ENCODE measurements around the gene POGLUT3.

GRCh38 chr11:108511851-108512474 is 13.8 kb upstream of the POGLUT3 start:
- TF ChIP-seq CHD2 (IDR thresholded peaks at IDR 0.05; ENCODE audit: low read length, partially characterized antibody) (no peak), CTCF (IDR thresholded peaks at IDR 0.05) (no peak), SREBF2 (IDR thresholded peaks at IDR 0.05) (no peak), CEBPB (IDR thresholded peaks at IDR 0.05) (no peak), NPAS2 (CRISPR knock-in tag; IDR thresholded peaks at IDR 0.05; ENCODE audit: borderline replicate concordance) (no peak), POLR2AphosphoS2 (conservative IDR thresholded peaks at IDR 0.05; ENCODE audit: low read length) (no peak), CBX8 (IDR thresholded peaks at IDR 0.05) (no peak), EP300 (IDR thresholded peaks at IDR 0.05) (no peak), MAX (IDR thresholded peaks at IDR 0.05) (no peak), RCOR1 (IDR thresholded peaks at IDR 0.05; ENCODE audit: low read depth, low read length) (no peak), MAFK (IDR thresholded peaks at IDR 0.05; ENCODE audit: partially characterized antibody) (peak; percentile 60)

Measured in A549 (cell line).